SK-N-SH (cell line): ENCODE measurements around the gene DNAJC1.

Source experiments
- GABPA ChIP-seq: IDR thresholded peaks from 2 replicates; pipeline ENCODE4 v1.4.0; 2012; ENCODE audit warnings: low read depth, mild to moderate bottlenecking
- JUND ChIP-seq: IDR thresholded peaks from 2 replicates; pipeline ENCODE4 v1.4.0; 2012
- MXI1 ChIP-seq: IDR thresholded peaks from 2 replicates; pipeline ENCODE4 v1.6.1; 2012; ENCODE audit warnings: mild to moderate bottlenecking, low read depth, low read length, improper control_type of control experiment

DNA sequence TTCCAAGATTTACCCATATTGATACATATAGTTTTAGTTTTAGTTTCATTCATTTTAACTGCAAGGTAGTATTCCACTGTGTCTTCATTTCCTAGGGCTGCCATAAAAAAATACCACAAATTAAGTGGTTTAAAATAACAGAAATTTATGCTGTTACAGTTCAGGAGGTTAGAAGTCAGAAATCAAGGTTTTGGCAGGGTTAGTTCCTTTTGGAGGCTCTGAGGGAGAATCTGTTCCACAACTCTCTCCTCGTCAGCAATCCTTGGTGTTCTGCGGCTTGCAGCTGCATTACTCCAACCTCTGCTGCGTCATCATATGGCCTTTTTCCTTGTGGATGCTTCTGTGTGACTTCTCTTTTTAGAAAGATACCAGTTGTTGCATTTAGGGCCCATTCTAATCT is 176.2 kb downstream of the DNAJC1 start:
- TF ChIP-seq JUND (no peak), GABPA (no peak), MXI1 (no peak)
